Measurements from ENCODE around the gene P2RY6.
"Not testable (repeated sequence)": the region's sequence is repeated elsewhere in the genome, so short reads cannot be mapped to it uniquely, and the experiment has no call there.

The P2RY6 gene

DNA sequence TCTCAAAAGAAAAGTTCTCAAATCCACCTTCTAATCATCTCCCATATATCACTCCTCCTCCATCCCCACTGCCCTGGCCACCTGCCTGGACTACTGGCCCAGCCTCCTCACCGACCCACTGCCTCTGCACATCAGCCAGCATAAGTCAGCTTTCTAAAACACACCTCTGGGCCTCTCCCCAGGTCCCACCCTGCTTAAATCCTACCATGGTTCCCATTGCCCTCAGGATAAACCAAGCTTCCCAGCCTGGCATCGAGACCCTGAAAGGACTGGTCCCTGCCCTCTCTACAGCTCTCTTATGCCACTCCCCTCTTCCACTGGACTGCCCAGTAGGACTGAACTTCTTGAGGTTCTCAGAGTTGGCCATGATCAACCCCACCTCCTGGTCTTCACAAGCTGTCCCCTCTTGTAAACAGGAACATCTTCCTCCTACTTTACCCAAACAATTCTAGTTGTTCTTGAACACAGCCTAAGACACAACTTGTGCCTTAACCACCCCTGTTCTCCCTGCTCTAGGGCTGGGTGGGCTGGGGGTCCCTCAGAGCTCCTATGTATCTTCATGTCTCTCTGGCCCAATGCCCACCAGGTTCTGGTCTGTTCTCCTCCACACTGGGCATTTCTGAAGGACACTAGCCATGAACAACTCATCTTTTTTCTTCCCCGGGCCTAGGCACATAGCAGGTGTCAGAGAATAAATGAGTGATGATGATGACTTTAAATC lies 12.6 kb upstream of the P2RY6 start:
- in situ Hi-C loops (cut with MboI; ENCODE audit: low sequenced_read_pairs): no loop called here

- in situ Hi-C loops (cut with MboI; ENCODE audit: low sequenced_read_pairs): no loop called here
Observed at GRCh38 chr11:73260127-73260457, 12.0 kb upstream of the P2RY6 start.

- in situ Hi-C loops (cut with MboI; ENCODE audit: low sequenced_read_pairs): no loop called here
Observed at GRCh38 chr11:73262851-73263495, 9.2 kb upstream of the P2RY6 start.

DNA sequence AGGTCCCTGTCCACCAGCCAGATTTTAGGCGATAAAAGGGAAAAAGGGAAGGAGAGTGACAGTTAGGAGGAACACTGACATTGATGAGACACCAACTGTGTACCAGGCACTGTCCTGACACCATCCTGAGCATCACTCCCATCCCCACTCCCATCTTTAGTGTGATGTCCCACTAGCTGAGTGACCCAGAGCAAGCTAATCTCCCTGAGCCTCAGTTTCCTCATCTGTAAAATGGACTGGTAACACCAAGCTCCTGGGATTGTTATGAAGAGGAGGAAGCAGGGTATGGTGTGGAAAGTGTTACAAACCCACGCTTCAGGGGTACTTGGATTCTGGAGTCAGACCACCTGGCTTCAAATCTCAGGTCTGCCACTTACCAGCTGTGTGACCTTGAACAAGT lies 8.5 kb upstream of the P2RY6 start:
- in situ Hi-C loops (cut with MboI; ENCODE audit: low sequenced_read_pairs): no loop called here

DNA sequence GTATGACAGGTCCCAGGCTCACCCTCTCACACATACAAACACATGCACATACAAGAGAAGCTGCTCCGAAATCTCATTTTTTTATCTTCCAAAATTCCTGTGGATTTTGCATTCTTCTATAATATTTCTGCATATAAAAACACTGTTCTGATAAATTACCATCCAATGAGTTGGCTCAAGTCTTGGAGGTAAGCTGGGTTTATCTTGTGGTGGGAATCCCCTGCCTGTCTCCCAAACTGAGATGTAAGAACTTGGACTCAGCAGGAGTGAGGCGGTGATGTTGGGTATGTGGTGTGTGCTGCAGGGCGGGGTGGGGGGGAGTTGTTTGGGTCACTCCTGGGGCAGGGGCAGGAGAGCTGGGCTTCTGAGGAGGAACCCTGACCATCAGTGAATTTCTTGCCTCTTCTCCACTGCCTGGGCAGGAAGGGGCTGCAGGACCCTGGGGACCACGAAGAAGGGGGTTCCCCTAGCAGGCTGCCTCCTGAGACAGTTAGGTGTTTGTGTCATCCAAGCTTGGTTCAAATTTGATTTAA lies 6.8 kb upstream of the P2RY6 start:
- in situ Hi-C loops (cut with MboI; ENCODE audit: low sequenced_read_pairs): no loop called here

DNA sequence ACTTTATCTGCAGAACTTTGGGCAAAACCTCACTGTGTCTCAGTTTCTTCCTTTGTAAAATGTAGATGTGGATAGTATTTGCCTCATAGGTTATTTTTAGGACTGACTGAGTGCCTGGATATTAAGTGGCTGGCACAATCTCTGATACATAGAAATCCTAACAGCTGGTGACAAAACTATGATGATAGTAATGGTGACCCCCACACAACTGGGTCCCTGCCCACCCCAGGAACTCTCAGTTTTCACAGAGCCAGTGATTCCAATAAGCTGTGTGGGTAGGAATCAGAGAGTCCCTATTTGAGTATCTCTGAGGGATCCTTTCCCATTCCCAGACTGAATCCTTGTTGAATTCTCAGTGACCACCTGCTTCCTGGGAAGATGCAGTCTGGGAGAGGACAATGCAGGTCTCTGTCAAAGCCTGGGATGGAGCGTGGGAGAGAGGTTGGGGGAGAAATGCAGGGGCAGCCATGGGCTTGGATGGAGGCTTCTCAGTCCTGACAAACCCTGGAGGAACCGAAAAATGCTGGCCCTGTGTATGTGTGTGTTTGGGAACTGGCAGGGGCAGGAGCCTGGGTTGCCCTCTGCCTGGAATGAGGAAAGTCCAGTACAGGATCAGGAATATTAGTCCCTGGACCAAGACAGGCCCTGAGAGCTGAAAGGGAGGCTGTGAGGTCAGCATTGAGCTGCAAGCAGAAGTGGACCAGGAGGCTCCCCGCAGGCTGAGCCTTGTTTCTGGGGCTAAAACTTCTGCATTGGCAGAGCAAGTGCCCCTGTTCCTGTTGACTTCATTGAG lies 6.1 kb upstream of the P2RY6 start:
- in situ Hi-C loops (cut with MboI; ENCODE audit: low sequenced_read_pairs): no loop called here

DNA sequence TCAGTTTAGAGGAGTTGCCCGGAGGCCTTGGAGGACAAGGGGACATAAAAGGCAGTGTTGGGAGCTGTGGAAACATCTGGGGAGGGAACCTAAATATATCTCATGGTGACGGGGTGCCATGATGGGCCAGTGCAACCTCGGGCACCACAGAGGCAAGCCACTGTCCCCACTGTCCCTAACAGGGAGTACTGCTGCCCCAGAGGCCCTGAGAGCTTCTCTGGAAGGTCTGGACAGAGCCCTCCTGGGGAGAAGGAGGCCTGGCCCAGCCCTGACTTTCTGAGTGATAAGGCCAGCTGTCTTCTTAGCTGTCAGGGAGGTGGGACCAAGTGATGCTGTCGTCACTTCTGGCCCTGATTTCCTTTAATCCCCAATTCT lies 5.5 kb upstream of the P2RY6 start:
- in situ Hi-C loops (cut with MboI; ENCODE audit: low sequenced_read_pairs): no loop called here

- in situ Hi-C loops (cut with MboI; ENCODE audit: low sequenced_read_pairs): no loop called here
Observed at GRCh38 chr11:73267122-73267846, 4.9 kb upstream of the P2RY6 start.

DNA sequence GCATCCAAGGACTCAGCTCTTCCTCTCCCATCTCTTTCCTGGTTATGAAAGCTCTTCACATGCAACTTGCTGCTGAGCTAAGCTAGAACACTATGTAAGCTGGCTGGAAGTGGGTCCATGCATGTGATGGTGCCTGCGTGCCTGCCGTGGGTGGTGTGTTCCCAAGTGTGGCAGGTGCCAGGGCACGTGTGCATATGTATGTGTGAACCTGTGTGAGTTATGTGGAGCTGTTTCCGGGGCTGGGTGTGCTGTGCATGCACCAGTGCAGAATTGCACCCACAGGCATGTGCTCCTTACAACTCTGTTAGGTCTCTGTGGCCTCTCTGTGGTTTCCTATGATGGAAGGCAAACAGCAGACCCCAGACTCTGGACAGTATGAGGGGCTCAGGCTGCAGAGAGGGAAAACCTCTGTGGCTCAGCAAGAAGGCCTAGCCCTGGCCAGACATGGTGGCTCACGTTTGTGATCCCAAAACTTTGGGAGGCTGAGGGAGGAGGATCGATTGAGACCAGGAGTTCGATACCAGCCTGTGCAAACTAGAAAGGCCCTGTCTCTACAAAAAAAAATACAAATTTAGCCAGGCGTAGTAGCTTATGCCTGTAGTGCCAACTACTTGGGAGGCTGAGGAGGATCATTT lies 4.1 kb upstream of the P2RY6 start:
- in situ Hi-C loops (cut with MboI; ENCODE audit: low sequenced_read_pairs): no loop called here

DNA sequence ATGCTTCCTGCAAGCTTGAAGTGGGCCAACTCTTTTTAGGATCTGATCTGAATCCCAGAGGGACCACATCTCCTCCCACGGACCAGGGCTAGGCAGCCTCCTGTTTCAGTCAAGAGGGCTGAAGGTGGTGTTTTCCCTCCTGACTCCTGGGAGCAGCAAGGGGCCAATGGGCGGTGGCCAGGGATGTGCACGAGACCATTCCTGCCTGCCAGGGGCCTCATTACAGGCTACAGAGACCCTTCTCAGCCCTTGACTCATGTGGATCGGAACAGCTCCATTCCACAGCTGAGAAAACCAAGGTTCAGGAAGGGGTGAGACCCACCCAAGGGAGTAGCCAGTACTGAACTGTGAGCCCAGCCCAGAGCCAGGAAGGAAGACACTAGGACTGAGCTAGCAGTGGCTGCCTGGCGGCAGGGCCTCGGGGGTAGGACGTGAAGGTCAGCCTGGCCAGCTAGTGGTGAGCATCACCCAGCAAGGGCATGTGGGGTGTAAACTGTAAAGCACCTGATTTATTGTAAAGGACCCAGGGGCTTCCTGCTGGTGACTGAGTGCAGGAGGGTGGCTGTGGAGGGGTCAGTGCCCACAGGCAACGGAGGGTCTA lies 3.4 kb upstream of the P2RY6 start:
- in situ Hi-C loops (cut with MboI; ENCODE audit: low sequenced_read_pairs): no loop called here

GRCh38 chr11:73269459-73270015 lies 2.6 kb upstream of the P2RY6 start:
- in situ Hi-C loops (cut with MboI; ENCODE audit: low sequenced_read_pairs): no loop called here

GRCh38 chr11:73270016-73270854 lies 1.9 kb upstream of the P2RY6 start:
- in situ Hi-C loops (cut with MboI; ENCODE audit: low sequenced_read_pairs): no loop called here

- in situ Hi-C loops (cut with MboI; ENCODE audit: low sequenced_read_pairs): no loop called here
Observed at GRCh38 chr11:73270855-73271477, 1.2 kb upstream of the P2RY6 start.

- in situ Hi-C loops (cut with MboI; ENCODE audit: low sequenced_read_pairs): not testable (repeated sequence)
Observed at GRCh38 chr11:73271478-73271865, 666 bp upstream of the P2RY6 start.

GRCh38 chr11:73272680-73273038 lies 521 bp downstream of the P2RY6 start:
- in situ Hi-C loops (cut with MboI; ENCODE audit: low sequenced_read_pairs): no loop called here

DNA sequence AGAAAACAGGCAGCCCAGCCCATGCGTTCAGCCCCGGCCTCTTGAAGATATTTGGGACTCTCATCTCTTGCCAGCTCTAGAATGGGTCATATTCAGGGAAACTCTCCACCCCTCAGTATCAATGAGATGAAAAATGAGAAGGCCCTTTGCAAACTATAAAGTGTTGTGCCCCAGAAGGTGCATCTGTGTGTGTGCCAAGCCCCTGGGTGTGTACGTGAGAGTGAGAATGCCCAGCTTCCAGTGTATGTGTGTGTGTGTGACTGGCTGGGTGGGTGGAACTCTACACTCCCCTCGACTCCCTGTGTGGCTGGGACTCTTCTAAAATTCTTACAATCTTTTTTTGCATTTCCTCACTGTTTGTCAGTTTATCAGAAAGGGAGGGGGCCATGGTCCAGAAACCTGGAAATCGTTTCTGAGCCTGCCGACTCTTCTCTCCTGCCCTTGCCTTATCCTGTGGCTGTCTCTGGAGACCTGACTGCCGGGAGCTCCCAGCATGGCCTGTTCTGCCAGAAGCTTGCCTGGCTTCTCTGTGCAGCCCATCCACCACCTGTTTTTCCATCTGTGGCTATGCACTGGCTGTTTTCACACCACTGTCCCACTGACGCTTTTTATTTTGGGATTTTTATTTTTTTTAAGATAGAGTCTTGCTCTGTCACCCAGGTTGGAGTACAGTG lies 1.2 kb downstream of the P2RY6 start:
- in situ Hi-C loops (cut with MboI; ENCODE audit: low sequenced_read_pairs): no loop called here

- in situ Hi-C loops (cut with MboI; ENCODE audit: low sequenced_read_pairs): not testable (repeated sequence)
Observed at GRCh38 chr11:73274191-73274590, 2.1 kb downstream of the P2RY6 start.

- in situ Hi-C loops (cut with MboI; ENCODE audit: low sequenced_read_pairs): no loop called here
Observed at GRCh38 chr11:73274722-73275380, 2.7 kb downstream of the P2RY6 start.
